HCT116 (cell line): ENCODE results near the gene ZCWPW2. TPM values are rescaled to one million over a fixed set of nuclear protein-coding genes. Genes with fewer than 3 reads are reported as not detected.

Experiments
- ATAC-seq: fragments of 200-7000 bp; cut with Tn5 transposase; 2 replicates; pipeline ENCODE4 v1.9.1; 2020; ENCODE audit warnings: mild to moderate bottlenecking, moderate library complexity
- BruUV-seq: library from RNA; stranded (reverse); fragments of 400-500 nt; replicated peaks from 2 replicates; lab custom pipeline; 2021; lab: Mats Ljungman, UMichigan
- CTCF ChIA-PET: fragments of 300-600 bp; sonication (Branson Sonifier 250); formaldehyde crosslinking; loops from one replicate; lab custom pipeline; 2021; ENCODE audit warnings: antibody characterized with exemption; lab: Charles Lee
- POLR2A ChIA-PET: fragments of 300-600, 350-600 bp; sonication (Branson Sonifier 250); formaldehyde crosslinking; loops from one replicate; lab custom pipeline; 2021; ENCODE audit warnings: antibody characterized with exemption; lab: Charles Lee
- RAD21 ChIA-PET, 2 experiments: fragments of 300-600 bp; sonication (Branson Sonifier 250); formaldehyde crosslinking; loops; one replicate each; lab custom pipeline; 2023; ENCODE audit warnings: low total read pairs in 2 of 2; ENCODE audit not compliant: uncharacterized antibody in 2 of 2, unreplicated experiment in 2 of 2, low non-redundant PET in 1 of 2; lab: Charles Lee
- DNase-seq: peaks from one replicate; pipeline ENCODE4 v3.0.0-alpha.2; 2010; ENCODE audit warnings: low read depth, low spot score
- H2AFZ ChIP-seq: fragments of 200-600 bp; shearing (Covaris generic), sonication (generic); 2 replicates; pipeline ENCODE4 v1.6.1; 2017; ENCODE audit warnings: low read depth, mixed run types, mixed read lengths, antibody characterized with exemption, low read length; ENCODE audit not compliant: poor library complexity, severe bottlenecking
- H3K27ac ChIP-seq: 2 replicates; pipeline ENCODE4 v1.5.1; 2012; ENCODE audit warnings: low read depth, low read length
- H3K27me3 ChIP-seq: fragments of 200-600 bp; sonication (generic); 2 replicates; pipeline ENCODE4 v1.6.1; 2016; ENCODE audit warnings: mixed run types, low read length, mixed read lengths; ENCODE audit not compliant: insufficient read depth
- H3K36me3 ChIP-seq, 2 experiments: fragments of 200-500 bp in 1 of 2; fragments of 200-600 bp in 1 of 2; sonication (Bioruptor generic) in 1 of 2; sonication (generic) in 1 of 2; 2 replicates each; pipeline versions ENCODE4 v1.5.1 to v1.6.1; 2014 to 2016; ENCODE audit warnings: low read length in 2 of 2, inconsistent platforms in 1 of 2, mixed read lengths in 1 of 2, mixed run types in 1 of 2; ENCODE audit not compliant: insufficient read depth in 2 of 2, control insufficient read depth in 1 of 2
- H3K4me1 ChIP-seq, 2 experiments: fragments of 200-600 bp in 1 of 2; sonication (generic) in 1 of 2; 2 replicates each; pipeline versions ENCODE4 v1.5.1 to v1.6.1; 2012 to 2017; ENCODE audit warnings: low read length in 2 of 2, inconsistent platforms in 1 of 2, mild to moderate bottlenecking in 1 of 2, mixed read lengths in 1 of 2, mixed run types in 1 of 2, moderate library complexity in 1 of 2; ENCODE audit not compliant: insufficient read depth in 2 of 2, control insufficient read depth in 1 of 2
- H3K4me2 ChIP-seq: fragments of 200-600 bp; sonication (generic); 2 replicates; pipeline ENCODE4 v1.6.1; 2017; ENCODE audit warnings: mixed run types, low read length, mixed read lengths
- H3K4me3 ChIP-seq, 2 experiments: fragments of 200-600 bp in 1 of 2; sonication (generic) in 1 of 2; replicated peaks in 1 of 2; 2 replicates each; pipeline ENCODE4 v1.5.1; 2011 to 2016; ENCODE audit warnings: low read length in 2 of 2, control low read depth in 1 of 2, low read depth in 1 of 2, mild to moderate bottlenecking in 1 of 2, mixed read lengths in 1 of 2, mixed run types in 1 of 2
- H3K79me2 ChIP-seq: fragments of 200-600 bp; sonication (generic); 2 replicates; pipeline ENCODE4 v1.6.1; 2017; ENCODE audit warnings: mild to moderate bottlenecking, mixed run types, low read length, moderate library complexity, mixed read lengths; ENCODE audit not compliant: insufficient read depth
- H3K9ac ChIP-seq: fragments of 200-600 bp; sonication (generic); 2 replicates; pipeline ENCODE4 v1.6.1; 2016; ENCODE audit warnings: low read length, mixed read lengths
- H3K9me2 ChIP-seq: fragments of 200-600 bp; sonication (generic), shearing (Covaris generic); 2 replicates; pipeline ENCODE4 v1.6.1; 2017; ENCODE audit warnings: mixed run types, mild to moderate bottlenecking, moderate library complexity; ENCODE audit not compliant: insufficient read depth
- H3K9me3 ChIP-seq, 2 experiments: fragments of 200-500 bp in 1 of 2; fragments of 200-600 bp in 1 of 2; sonication (Bioruptor generic) in 1 of 2; sonication (generic) in 1 of 2; 2 replicates each; pipeline ENCODE4 v1.6.1; 2014 to 2017; ENCODE audit warnings: low read length in 2 of 2, mixed read lengths in 2 of 2, inconsistent platforms in 1 of 2, low read depth in 1 of 2, mild to moderate bottlenecking in 1 of 2, mixed run types in 1 of 2, moderate library complexity in 1 of 2; ENCODE audit not compliant: control insufficient read depth in 1 of 2, insufficient read depth in 1 of 2
- H4K20me1 ChIP-seq: fragments of 200-600 bp; sonication (generic), shearing (Covaris generic); 2 replicates; pipeline ENCODE4 v1.6.1; 2017; ENCODE audit warnings: mixed run types, mild to moderate bottlenecking, moderate library complexity; ENCODE audit not compliant: insufficient read depth
- CBX3 ChIP-seq: IDR thresholded peaks from 2 replicates; pipeline ENCODE4 v1.6.1; 2012; ENCODE audit warnings: low read depth
- CEBPB ChIP-seq: IDR thresholded peaks from 2 replicates; pipeline ENCODE4 v1.6.1; 2012; ENCODE audit warnings: low read depth
- EGR1 ChIP-seq: IDR thresholded peaks from 2 replicates; pipeline ENCODE4 v1.6.1; 2012; ENCODE audit warnings: low read depth
- ELF1 ChIP-seq: IDR thresholded peaks from 2 replicates; pipeline ENCODE4 v1.6.1; 2012; ENCODE audit warnings: low read depth, borderline replicate concordance
- JUND ChIP-seq: IDR thresholded peaks from 2 replicates; pipeline ENCODE4 v1.6.1; 2012
- POLR2AphosphoS5 ChIP-seq: IDR thresholded peaks from 2 replicates; pipeline ENCODE4 v1.6.1; 2011; ENCODE audit warnings: mild to moderate bottlenecking, low read depth, low read length, moderate library complexity
- SIN3A ChIP-seq: IDR thresholded peaks from 2 replicates; pipeline ENCODE4 v1.6.1; 2012; ENCODE audit warnings: low read depth
- SP1 ChIP-seq: IDR thresholded peaks from 2 replicates; pipeline ENCODE4 v1.6.1; 2012; ENCODE audit warnings: low read depth
- SRF ChIP-seq: IDR thresholded peaks from 2 replicates; pipeline ENCODE4 v1.6.1; 2012; ENCODE audit warnings: low read depth
- TCF7L2 ChIP-seq: IDR thresholded peaks from 2 replicates; pipeline ENCODE4 v1.7.0; 2011; ENCODE audit warnings: borderline replicate concordance, inconsistent platforms; ENCODE audit not compliant: insufficient read depth, insufficient read length; ENCODE audit errors: extremely low read depth
- YY1 ChIP-seq: IDR thresholded peaks from 2 replicates; pipeline ENCODE4 v1.6.1; 2011; ENCODE audit warnings: low read length, low read depth, moderate library complexity, mild to moderate bottlenecking; ENCODE audit not compliant: insufficient replicate concordance; ENCODE audit errors: extremely low read depth
- ZNF274 ChIP-seq: fragments of 200-500 bp; sonication (Bioruptor generic); IDR thresholded peaks from 2 replicates; pipeline ENCODE4 v1.6.1; 2014; ENCODE audit warnings: mild to moderate bottlenecking, low read depth, low read length, inconsistent platforms
- intact Hi-C: fragments of 100-400 bp; cut with micrococcal nuclease; formaldehyde crosslinking; loops from 2 replicates; pipeline ENCODE4 v1.10.0; 2022
- total RNA-seq: library from RNA; stranded (reverse); gene quantifications from one replicate; pipeline ENCODE4 v1.2.1, GENCODE V29; 2021; ENCODE audit not compliant: unreplicated experiment
- TF ChIP-seq, protein P1 (sequence below): IDR thresholded peaks from 2 replicates; pipeline ENCODE4 v1.6.1; 2012
- TF ChIP-seq, protein P2 (sequence below): IDR thresholded peaks from 2 replicates; pipeline ENCODE4 v1.6.1; 2012
- TF ChIP-seq, protein P3 (sequence below): IDR thresholded peaks from 2 replicates; pipeline ENCODE4 v1.6.1; 2011; ENCODE audit warnings: mild to moderate bottlenecking, low read length, moderate library complexity; ENCODE audit not compliant: insufficient replicate concordance; ENCODE audit errors: extremely low read depth
- TF ChIP-seq, protein P4 (sequence below), 3 experiments: fragments of 200-600 bp in 1 of 3; sonication (generic) in 1 of 3; IDR thresholded peaks in 2 of 3; conservative IDR thresholded peaks in 1 of 3; 2 replicates each; pipeline ENCODE4 v1.5.1; 2012 to 2017; ENCODE audit warnings: low read depth in 2 of 3, low read length in 2 of 3, antibody characterized with exemption in 1 of 3, borderline replicate concordance in 1 of 3, control low read depth in 1 of 3, mild to moderate bottlenecking in 1 of 3, mixed read lengths in 1 of 3, mixed run types in 1 of 3, moderate library complexity in 1 of 3; ENCODE audit not compliant: insufficient read depth in 1 of 3

The ZCWPW2 gene
- total RNA-seq, 1 experiment from 2014 or later: 1.1 TPM

DNA sequence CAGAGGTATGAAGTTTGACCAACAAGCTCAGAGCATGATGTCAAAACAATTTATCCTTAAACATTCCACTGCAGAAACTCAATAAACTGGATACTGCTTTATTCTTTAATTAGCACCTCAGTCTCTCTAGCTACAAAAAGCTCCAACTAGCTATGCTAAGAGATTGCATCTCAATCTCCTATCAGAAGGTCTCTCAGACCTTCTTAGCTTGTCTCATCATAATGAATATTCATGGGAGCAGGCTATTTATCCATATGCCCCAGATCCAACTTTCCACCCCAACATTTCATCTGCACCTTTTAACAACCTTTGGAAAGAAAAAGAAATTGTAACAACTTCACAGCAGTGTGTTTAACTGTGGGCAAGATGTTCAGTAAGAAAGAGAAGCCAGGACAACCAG is 11.3 kb upstream of the ZCWPW2 start:
- Histone ChIP-seq H3K4me3 (no peak overlapping the region), H3K9ac (no peak overlapping the region), H3K4me1 (no peaks in the 10 kb centered on the region), H3K79me2 (peaks cover 24% of the 10 kb centered on the region), H3K9me3 (no peaks in the 10 kb centered on the region), H4K20me1 (no peaks in the 10 kb centered on the region), H2AFZ (no peak overlapping the region), H3K27me3 (no peaks in the 10 kb centered on the region), H3K36me3 (peaks cover 12 to 20% of the 10 kb centered on the region in 2 experiments; a peak in 3 of 4 replicates), H3K27ac (no peak overlapping the region), H3K9me2 (no peaks in the 10 kb centered on the region), H3K4me2 (no peak overlapping the region)
- no peak for ATAC-seq
- no peak for DNase-seq
- POLR2A ChIA-PET: no interaction called here
- intact Hi-C loops: no loop called here
- RAD21 ChIA-PET: no interaction called here
- no TSS peak for BruUV-seq
- CTCF ChIA-PET: interaction anchor here (1.4 to 2.5 kb wide), 2 partner anchors 9 to 625 kb away, joined by 4 to 6 read pairs; no protein-coding TSS in a partner anchor
- TF ChIP-seq, protein P1, sequence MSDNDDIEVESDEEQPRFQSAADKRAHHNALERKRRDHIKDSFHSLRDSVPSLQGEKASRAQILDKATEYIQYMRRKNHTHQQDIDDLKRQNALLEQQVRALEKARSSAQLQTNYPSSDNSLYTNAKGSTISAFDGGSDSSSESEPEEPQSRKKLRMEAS: no peak
- TF ChIP-seq EGR1: no peak
- TF ChIP-seq YY1: no peak
- TF ChIP-seq ELF1: no peak
- no peak for TF ChIP-seq CEBPB
- TF ChIP-seq SRF: no peak
- TF ChIP-seq JUND: no peak
- TF ChIP-seq, all 23 proteins: peak for 0

DNA sequence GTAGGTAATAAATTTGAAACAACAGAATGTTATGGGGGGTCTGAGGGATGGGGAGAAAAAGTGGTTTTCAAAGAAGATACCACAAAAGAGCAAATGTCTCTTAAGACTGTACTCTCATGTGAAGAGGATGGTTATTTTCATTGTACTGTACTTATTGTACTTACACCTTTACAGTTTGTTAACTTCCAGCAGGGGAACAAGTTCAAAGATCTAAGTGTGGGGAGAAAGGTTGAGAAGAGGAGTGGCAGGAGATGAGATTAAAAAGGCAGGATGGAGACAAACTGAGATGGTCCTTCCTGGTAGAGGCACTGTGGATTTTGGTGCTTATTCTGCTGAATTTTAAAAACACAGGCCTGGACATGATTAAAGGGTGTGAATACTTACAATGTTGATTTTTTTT is 5.4 kb upstream of the ZCWPW2 start:
- H3K27ac ChIP-seq: no peak overlapping the region
- H3K4me2 ChIP-seq: no peak overlapping the region
- ChIA-PET CTCF (interaction anchor here (0.9 kb wide), 1 partner anchor 15 kb away, joined by 6 read pairs; no protein-coding TSS in a partner anchor), POLR2A (interaction anchor here (1.2 kb wide), 1 partner anchor 15 kb away, joined by 3 read pairs; no protein-coding TSS in a partner anchor), RAD21 (no interaction called here)
- H2AFZ ChIP-seq: no peak overlapping the region
- no peak overlapping the region for H3K4me3 ChIP-seq
- H3K9ac ChIP-seq: no peak overlapping the region
- BruUV-seq: no TSS peak
- no peaks in the 10 kb centered on the region for H3K9me3 ChIP-seq
- H4K20me1 ChIP-seq: no peaks in the 10 kb centered on the region
- peaks cover 5 to 7% of the 10 kb centered on the region in 2 experiments; a peak in 2 of 4 replicates for H3K36me3 ChIP-seq
- intact Hi-C loops: loop anchor here (10.0 kb wide), 1 partner anchor 288 kb away; no protein-coding TSS in a partner anchor
- ATAC-seq (no peak), DNase-seq (no peak)
- H3K27me3 ChIP-seq: no peaks in the 10 kb centered on the region
- peaks cover 83% of the 10 kb centered on the region for H3K79me2 ChIP-seq
- no peaks in the 10 kb centered on the region for H3K9me2 ChIP-seq
- H3K4me1 ChIP-seq: peaks cover 3 to 10% of the 10 kb centered on the region in 2 experiments; a peak in 2 of 4 replicates
- TF ChIP-seq, protein P1: no peak
- TF ChIP-seq ZNF274 (no peak), YY1 (no peak), SRF (no peak), TCF7L2 (no peak), SIN3A (no peak), CBX3 (no peak), POLR2AphosphoS5 (no peak), SP1 (no peak)
- TF ChIP-seq, protein P2, sequence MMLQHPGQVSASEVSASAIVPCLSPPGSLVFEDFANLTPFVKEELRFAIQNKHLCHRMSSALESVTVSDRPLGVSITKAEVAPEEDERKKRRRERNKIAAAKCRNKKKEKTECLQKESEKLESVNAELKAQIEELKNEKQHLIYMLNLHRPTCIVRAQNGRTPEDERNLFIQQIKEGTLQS: no peak
- TF ChIP-seq, protein P3, sequence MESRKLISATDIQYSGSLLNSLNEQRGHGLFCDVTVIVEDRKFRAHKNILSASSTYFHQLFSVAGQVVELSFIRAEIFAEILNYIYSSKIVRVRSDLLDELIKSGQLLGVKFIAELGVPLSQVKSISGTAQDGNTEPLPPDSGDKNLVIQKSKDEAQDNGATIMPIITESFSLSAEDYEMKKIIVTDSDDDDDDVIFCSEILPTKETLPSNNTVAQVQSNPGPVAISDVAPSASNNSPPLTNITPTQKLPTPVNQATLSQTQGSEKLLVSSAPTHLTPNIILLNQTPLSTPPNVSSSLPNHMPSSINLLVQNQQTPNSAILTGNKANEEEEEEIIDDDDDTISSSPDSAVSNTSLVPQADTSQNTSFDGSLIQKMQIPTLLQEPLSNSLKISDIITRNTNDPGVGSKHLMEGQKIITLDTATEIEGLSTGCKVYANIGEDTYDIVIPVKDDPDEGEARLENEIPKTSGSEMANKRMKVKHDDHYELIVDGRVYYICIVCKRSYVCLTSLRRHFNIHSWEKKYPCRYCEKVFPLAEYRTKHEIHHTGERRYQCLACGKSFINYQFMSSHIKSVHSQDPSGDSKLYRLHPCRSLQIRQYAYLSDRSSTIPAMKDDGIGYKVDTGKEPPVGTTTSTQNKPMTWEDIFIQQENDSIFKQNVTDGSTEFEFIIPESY: no peak
- TF ChIP-seq, protein P4, sequence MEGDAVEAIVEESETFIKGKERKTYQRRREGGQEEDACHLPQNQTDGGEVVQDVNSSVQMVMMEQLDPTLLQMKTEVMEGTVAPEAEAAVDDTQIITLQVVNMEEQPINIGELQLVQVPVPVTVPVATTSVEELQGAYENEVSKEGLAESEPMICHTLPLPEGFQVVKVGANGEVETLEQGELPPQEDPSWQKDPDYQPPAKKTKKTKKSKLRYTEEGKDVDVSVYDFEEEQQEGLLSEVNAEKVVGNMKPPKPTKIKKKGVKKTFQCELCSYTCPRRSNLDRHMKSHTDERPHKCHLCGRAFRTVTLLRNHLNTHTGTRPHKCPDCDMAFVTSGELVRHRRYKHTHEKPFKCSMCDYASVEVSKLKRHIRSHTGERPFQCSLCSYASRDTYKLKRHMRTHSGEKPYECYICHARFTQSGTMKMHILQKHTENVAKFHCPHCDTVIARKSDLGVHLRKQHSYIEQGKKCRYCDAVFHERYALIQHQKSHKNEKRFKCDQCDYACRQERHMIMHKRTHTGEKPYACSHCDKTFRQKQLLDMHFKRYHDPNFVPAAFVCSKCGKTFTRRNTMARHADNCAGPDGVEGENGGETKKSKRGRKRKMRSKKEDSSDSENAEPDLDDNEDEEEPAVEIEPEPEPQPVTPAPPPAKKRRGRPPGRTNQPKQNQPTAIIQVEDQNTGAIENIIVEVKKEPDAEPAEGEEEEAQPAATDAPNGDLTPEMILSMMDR (IDR thresholded peaks at IDR 0.05 in 2 of 3, conservative IDR thresholded peaks at IDR 0.05 in 1 of 3; ENCODE audit: borderline replicate concordance in 1 of 3, insufficient read depth in 1 of 3, low read depth in 2 of 3, low read length in 2 of 3): no peak
